PFSK-1 (cell line): ENCODE measurements around the gene AWAT2.

Experiments
- TAF1 ChIP-seq: IDR thresholded peaks from 2 replicates; pipeline ENCODE4 v1.6.1; 2012; ENCODE audit warnings: low read length, control low read depth, borderline replicate concordance; ENCODE audit not compliant: insufficient read depth
- TF ChIP-seq, protein P1 (sequence below), 2 experiments: IDR thresholded peaks; 2 replicates each; pipeline versions ENCODE4 v1.6.1 to v1.8.0; 2011 to 2012; ENCODE audit warnings: low read depth in 2 of 2, low read length in 2 of 2, control low read depth in 1 of 2, inconsistent platforms in 1 of 2, mild to moderate bottlenecking in 1 of 2, moderate library complexity in 1 of 2; ENCODE audit not compliant: insufficient read depth in 1 of 2

DNA sequence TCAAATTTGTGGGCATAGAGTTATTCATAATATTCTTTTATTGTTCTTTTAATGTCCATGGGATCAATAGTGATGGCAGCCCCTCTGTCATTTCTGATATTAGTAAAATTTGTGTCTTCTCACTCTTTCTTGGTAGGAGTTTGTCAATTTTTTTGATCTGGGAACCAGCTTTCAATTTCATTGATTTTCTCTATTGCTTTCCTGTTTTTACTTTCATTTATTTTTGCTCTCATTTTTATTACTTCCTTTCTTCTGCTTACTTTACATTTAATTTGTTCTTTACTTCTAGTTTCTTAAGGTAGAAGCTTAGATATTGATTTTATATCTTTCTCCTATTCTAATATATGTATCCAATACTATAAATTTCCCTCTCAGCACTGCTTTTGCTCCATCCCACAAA lies 40.7 kb downstream of the AWAT2 start:
- TF ChIP-seq, protein P1, sequence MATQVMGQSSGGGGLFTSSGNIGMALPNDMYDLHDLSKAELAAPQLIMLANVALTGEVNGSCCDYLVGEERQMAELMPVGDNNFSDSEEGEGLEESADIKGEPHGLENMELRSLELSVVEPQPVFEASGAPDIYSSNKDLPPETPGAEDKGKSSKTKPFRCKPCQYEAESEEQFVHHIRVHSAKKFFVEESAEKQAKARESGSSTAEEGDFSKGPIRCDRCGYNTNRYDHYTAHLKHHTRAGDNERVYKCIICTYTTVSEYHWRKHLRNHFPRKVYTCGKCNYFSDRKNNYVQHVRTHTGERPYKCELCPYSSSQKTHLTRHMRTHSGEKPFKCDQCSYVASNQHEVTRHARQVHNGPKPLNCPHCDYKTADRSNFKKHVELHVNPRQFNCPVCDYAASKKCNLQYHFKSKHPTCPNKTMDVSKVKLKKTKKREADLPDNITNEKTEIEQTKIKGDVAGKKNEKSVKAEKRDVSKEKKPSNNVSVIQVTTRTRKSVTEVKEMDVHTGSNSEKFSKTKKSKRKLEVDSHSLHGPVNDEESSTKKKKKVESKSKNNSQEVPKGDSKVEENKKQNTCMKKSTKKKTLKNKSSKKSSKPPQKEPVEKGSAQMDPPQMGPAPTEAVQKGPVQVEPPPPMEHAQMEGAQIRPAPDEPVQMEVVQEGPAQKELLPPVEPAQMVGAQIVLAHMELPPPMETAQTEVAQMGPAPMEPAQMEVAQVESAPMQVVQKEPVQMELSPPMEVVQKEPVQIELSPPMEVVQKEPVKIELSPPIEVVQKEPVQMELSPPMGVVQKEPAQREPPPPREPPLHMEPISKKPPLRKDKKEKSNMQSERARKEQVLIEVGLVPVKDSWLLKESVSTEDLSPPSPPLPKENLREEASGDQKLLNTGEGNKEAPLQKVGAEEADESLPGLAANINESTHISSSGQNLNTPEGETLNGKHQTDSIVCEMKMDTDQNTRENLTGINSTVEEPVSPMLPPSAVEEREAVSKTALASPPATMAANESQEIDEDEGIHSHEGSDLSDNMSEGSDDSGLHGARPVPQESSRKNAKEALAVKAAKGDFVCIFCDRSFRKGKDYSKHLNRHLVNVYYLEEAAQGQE (IDR thresholded peaks at IDR 0.05; ENCODE audit: insufficient read depth in 1 of 2, low read depth in 2 of 2, low read length in 2 of 2), result no peak
- TF ChIP-seq TAF1, result no peak
